D721Med (cell line): ENCODE measurements around the gene CHSY3.

Experiments
- DNase-seq: peaks from one replicate; pipeline ENCODE4 v3.0.0; 2011; ENCODE audit warnings: low spot score; ENCODE audit not compliant: insufficient read length
- FAIRE-seq: peaks from 2 replicates; lab custom pipeline; 2011; peaks lifted over from hg19 to GRCh38; lab: Jason Lieb, UNC
- CTCF ChIP-seq: IDR thresholded peaks from 2 replicates; pipeline ENCODE4 v1.5.1; 2012; ENCODE audit warnings: mild to moderate bottlenecking, control low read depth; ENCODE audit not compliant: insufficient read depth; ENCODE audit errors: missing control alignments

The CHSY3 gene

GRCh38 chr5:130096483-130096882 is 192.2 kb downstream of the CHSY3 start:
- FAIRE-seq (no peak), DNase-seq (no peak)
- TF ChIP-seq CTCF, result no peak

GRCh38 chr5:130099008-130099407 is 194.7 kb downstream of the CHSY3 start:
- DNase-seq (no peak), FAIRE-seq (no peak)
- no peak for TF ChIP-seq CTCF

- DNase-seq, result no peak
- peak; percentile 85 for FAIRE-seq
- no peak for TF ChIP-seq CTCF
Measured at GRCh38 chr5:130102375-130102774, 198.1 kb downstream of the CHSY3 start.

- no peak for FAIRE-seq
- TF ChIP-seq CTCF, result no peak
- no peak for DNase-seq
Measured at GRCh38 chr5:130102960-130103359, 198.7 kb downstream of the CHSY3 start.

GRCh38 chr5:130104895-130105688 is 200.8 kb downstream of the CHSY3 start:
- no peak for TF ChIP-seq CTCF

GRCh38 chr5:130106480-130106879 is 202.2 kb downstream of the CHSY3 start:
- no peak for TF ChIP-seq CTCF
- FAIRE-seq, result no peak
- no peak for DNase-seq

More at GRCh38 chr5:130104895-130105688, 200.8 kb downstream of the CHSY3 start:
- FAIRE-seq (no peak), DNase-seq (no peak)

GRCh38 chr5:130109152-130109551 is 204.9 kb downstream of the CHSY3 start:
- peak; percentile 63 for TF ChIP-seq CTCF
- peak; percentile 35 for FAIRE-seq
- no peak for DNase-seq
